NT2/D1 (cell line): ENCODE results near the gene BMPR1B.

Experiments used
- DNase-seq: peaks from one replicate; pipeline ENCODE4 v3.0.0-alpha.2; 2011; ENCODE audit warnings: low read depth, low spot score
- H3K27me3 ChIP-seq: 2 replicates; pipeline ENCODE4 v1.6.0; 2011; ENCODE audit warnings: mild to moderate bottlenecking; ENCODE audit not compliant: insufficient read length, insufficient read depth
- H3K36me3 ChIP-seq: 2 replicates; pipeline ENCODE4 v1.6.1; 2011; ENCODE audit warnings: mild to moderate bottlenecking, low read length, mixed read lengths; ENCODE audit not compliant: insufficient read depth, insufficient read length
- H3K4me1 ChIP-seq: 2 replicates; pipeline ENCODE4 v1.5.1; 2011; ENCODE audit not compliant: insufficient read depth, insufficient read length
- H3K4me3 ChIP-seq: 2 replicates; pipeline ENCODE4 v1.5.1; 2011; ENCODE audit warnings: low read depth; ENCODE audit not compliant: insufficient read length
- H3K9ac ChIP-seq: 2 replicates; pipeline ENCODE4 v1.6.0; 2011; ENCODE audit warnings: low read depth; ENCODE audit not compliant: insufficient read length
- H3K9me3 ChIP-seq: 2 replicates; pipeline ENCODE4 v1.5.1; 2011; ENCODE audit warnings: mild to moderate bottlenecking, low read length; ENCODE audit not compliant: insufficient read depth
- SUZ12 ChIP-seq: IDR thresholded peaks from 2 replicates; pipeline ENCODE4 v1.6.1; 2011; ENCODE audit not compliant: insufficient read length, insufficient read depth; ENCODE audit errors: extremely low read depth
- YY1 ChIP-seq: IDR thresholded peaks from 2 replicates; pipeline ENCODE4 v1.6.1; 2011; ENCODE audit not compliant: insufficient read length, insufficient read depth
- ZNF274 ChIP-seq: IDR thresholded peaks from 2 replicates; pipeline ENCODE4 v1.6.1; 2011; ENCODE audit warnings: mild to moderate bottlenecking, low read depth, low read length

The BMPR1B gene

GRCh38 chr4:94960708-94961107 lies 203.0 kb downstream of the BMPR1B start:
- Histone ChIP-seq H3K9ac (no peak overlapping the region), H3K4me3 (no peak overlapping the region), H3K36me3 (no peaks in the 10 kb centered on the region), H3K4me1 (no peaks in the 10 kb centered on the region), H3K27me3 (no peaks in the 10 kb centered on the region), H3K9me3 (no peaks in the 10 kb centered on the region)
- TF ChIP-seq ZNF274 = no peak
- TF ChIP-seq YY1 = no peak
- TF ChIP-seq SUZ12 = no peak
- DNase-seq = no peak

- H3K4me1 ChIP-seq = no peaks in the 10 kb centered on the region
- DNase-seq = no peak
- no peak overlapping the region for H3K9ac ChIP-seq
- H3K9me3 ChIP-seq = no peaks in the 10 kb centered on the region
- no peak for TF ChIP-seq YY1
- no peak for TF ChIP-seq ZNF274
- TF ChIP-seq SUZ12 = no peak
- no peak overlapping the region for H3K4me3 ChIP-seq
- no peaks in the 10 kb centered on the region for H3K27me3 ChIP-seq
- H3K36me3 ChIP-seq = no peaks in the 10 kb centered on the region
Observed at GRCh38 chr4:94961420-94961819, 203.7 kb downstream of the BMPR1B start.

GRCh38 chr4:94962484-94962883 lies 204.7 kb downstream of the BMPR1B start:
- TF ChIP-seq SUZ12 = no peak
- no peak for TF ChIP-seq ZNF274
- TF ChIP-seq YY1 = no peak
- DNase-seq = no peak
- H3K4me1 ChIP-seq = no peaks in the 10 kb centered on the region
- H3K27me3 ChIP-seq = no peaks in the 10 kb centered on the region
- no peaks in the 10 kb centered on the region for H3K9me3 ChIP-seq
- no peak overlapping the region for H3K4me3 ChIP-seq
- no peaks in the 10 kb centered on the region for H3K36me3 ChIP-seq
- no peak overlapping the region for H3K9ac ChIP-seq

GRCh38 chr4:94965852-94966251 lies 208.1 kb downstream of the BMPR1B start:
- Histone ChIP-seq H3K4me1 (no peaks in the 10 kb centered on the region), H3K4me3 (no peak overlapping the region), H3K9ac (no peak overlapping the region), H3K36me3 (no peaks in the 10 kb centered on the region), H3K27me3 (no peaks in the 10 kb centered on the region), H3K9me3 (no peaks in the 10 kb centered on the region)
- TF ChIP-seq ZNF274 = no peak
- TF ChIP-seq SUZ12 = no peak
- no peak for TF ChIP-seq YY1
- DNase-seq = no peak

- no peak for DNase-seq
- no peak overlapping the region for H3K4me3 ChIP-seq
- no peaks in the 10 kb centered on the region for H3K4me1 ChIP-seq
- no peaks in the 10 kb centered on the region for H3K36me3 ChIP-seq
- no peaks in the 10 kb centered on the region for H3K27me3 ChIP-seq
- no peaks in the 10 kb centered on the region for H3K9me3 ChIP-seq
- H3K9ac ChIP-seq = no peak overlapping the region
- TF ChIP-seq SUZ12 (no peak), ZNF274 (no peak), YY1 (no peak)
Observed at GRCh38 chr4:94968493-94968892, 210.7 kb downstream of the BMPR1B start.

- no peaks in the 10 kb centered on the region for H3K9me3 ChIP-seq
- H3K4me1 ChIP-seq = no peaks in the 10 kb centered on the region
- no peak overlapping the region for H3K4me3 ChIP-seq
- TF ChIP-seq ZNF274 = no peak
- no peak for DNase-seq
- H3K36me3 ChIP-seq = no peaks in the 10 kb centered on the region
- no peak overlapping the region for H3K9ac ChIP-seq
- H3K27me3 ChIP-seq = no peaks in the 10 kb centered on the region
Observed at GRCh38 chr4:94970650-94971049, 212.9 kb downstream of the BMPR1B start.

- no peak overlapping the region for H3K9ac ChIP-seq
- H3K4me1 ChIP-seq = no peaks in the 10 kb centered on the region
- TF ChIP-seq SUZ12 = no peak
- TF ChIP-seq YY1 = no peak
- no peak for TF ChIP-seq ZNF274
- no peak for DNase-seq
- no peaks in the 10 kb centered on the region for H3K27me3 ChIP-seq
- H3K4me3 ChIP-seq = no peak overlapping the region
- no peaks in the 10 kb centered on the region for H3K9me3 ChIP-seq
- H3K36me3 ChIP-seq = no peaks in the 10 kb centered on the region
Observed at GRCh38 chr4:94974773-94975172, 217.0 kb downstream of the BMPR1B start.

- H3K4me1 ChIP-seq = no peaks in the 10 kb centered on the region
- no peaks in the 10 kb centered on the region for H3K9me3 ChIP-seq
- no peak overlapping the region for H3K9ac ChIP-seq
- H3K4me3 ChIP-seq = no peak overlapping the region
- DNase-seq = no peak
- no peaks in the 10 kb centered on the region for H3K27me3 ChIP-seq
- TF ChIP-seq YY1 (no peak), SUZ12 (no peak), ZNF274 (no peak)
- no peaks in the 10 kb centered on the region for H3K36me3 ChIP-seq
Observed at GRCh38 chr4:94976371-94977011, 218.7 kb downstream of the BMPR1B start.
